Measurements from ENCODE around the gene PLPP1. TPM values are rescaled to one million over a fixed set of nuclear protein-coding genes. Genes with fewer than 3 reads are reported as not detected.
"Not testable (repeated sequence)": the region's sequence is repeated elsewhere in the genome, so short reads cannot be mapped to it uniquely, and the experiment has no call there.

Gene PLPP1
- total RNA-seq, 3 donors from 2014 or later, result 9.3 to 17.1 (median 14.6) TPM

GRCh38 chr5:55503917-55504316, 30.8 kb downstream of the PLPP1 start:
- DNase-seq; H3K9me3 Mint-ChIP-seq; H3K36me3 Mint-ChIP-seq (ENCODE audit: insufficient read depth); H3K27me3 Mint-ChIP-seq (ENCODE audit: low read depth); ATAC-seq; H3K4me3 Mint-ChIP-seq: not testable (repeated sequence)
- peaks cover 18% of the 10 kb centered on the region for H3K4me1 Mint-ChIP-seq (ENCODE audit: low read depth)

- Mint-ChIP-seq H3K4me3 (no peak overlapping the region), H3K4me1 (ENCODE audit: low read depth) (peaks cover 15% of the 10 kb centered on the region), H3K9me3 (no peaks in the 10 kb centered on the region), H3K36me3 (ENCODE audit: insufficient read depth) (no peaks in the 10 kb centered on the region), H3K27me3 (ENCODE audit: low read depth) (no peaks in the 10 kb centered on the region)
- no peak for DNase-seq
- ATAC-seq, result no peak
Measured at GRCh38 chr5:55502759-55503158, 32.0 kb downstream of the PLPP1 start.

GRCh38 chr5:55498457-55498856, 36.3 kb downstream of the PLPP1 start:
- Mint-ChIP-seq H3K4me1 (ENCODE audit: low read depth) (peaks cover 13% of the 10 kb centered on the region), H3K36me3 (ENCODE audit: insufficient read depth) (no peaks in the 10 kb centered on the region), H3K9me3 (no peaks in the 10 kb centered on the region), H3K4me3 (no peak overlapping the region), H3K27me3 (ENCODE audit: low read depth) (no peaks in the 10 kb centered on the region)
- DNase-seq (no peak), ATAC-seq (no peak)

GRCh38 chr5:55497712-55498111, 37.1 kb downstream of the PLPP1 start:
- no peaks in the 10 kb centered on the region for H3K36me3 Mint-ChIP-seq (ENCODE audit: insufficient read depth)
- H3K4me1 Mint-ChIP-seq (ENCODE audit: low read depth), result peaks cover 8% of the 10 kb centered on the region
- H3K9me3 Mint-ChIP-seq, result no peaks in the 10 kb centered on the region
- no peak overlapping the region for H3K4me3 Mint-ChIP-seq
- no peak for DNase-seq
- H3K27me3 Mint-ChIP-seq (ENCODE audit: low read depth), result no peaks in the 10 kb centered on the region
- ATAC-seq, result no peak

- H3K4me1 Mint-ChIP-seq (ENCODE audit: low read depth), result peaks cover 8% of the 10 kb centered on the region
- DNase-seq (no peak), ATAC-seq (no peak)
- peaks cover 8% of the 10 kb centered on the region for H3K36me3 Mint-ChIP-seq (ENCODE audit: insufficient read depth)
- H3K27me3 Mint-ChIP-seq (ENCODE audit: low read depth), result no peaks in the 10 kb centered on the region
- no peaks in the 10 kb centered on the region for H3K9me3 Mint-ChIP-seq
- H3K4me3 Mint-ChIP-seq, result no peak overlapping the region
Measured at GRCh38 chr5:55495216-55495615, 39.5 kb downstream of the PLPP1 start.

GRCh38 chr5:55492449-55492848, 42.3 kb downstream of the PLPP1 start:
- no peak overlapping the region for H3K4me3 Mint-ChIP-seq
- ATAC-seq (no peak), DNase-seq (no peak)
- peaks cover 10% of the 10 kb centered on the region for H3K36me3 Mint-ChIP-seq (ENCODE audit: insufficient read depth)
- peaks cover 4% of the 10 kb centered on the region for H3K4me1 Mint-ChIP-seq (ENCODE audit: low read depth)
- no peaks in the 10 kb centered on the region for H3K9me3 Mint-ChIP-seq
- no peaks in the 10 kb centered on the region for H3K27me3 Mint-ChIP-seq (ENCODE audit: low read depth)

- peaks cover 5% of the 10 kb centered on the region for H3K36me3 Mint-ChIP-seq (ENCODE audit: insufficient read depth)
- ATAC-seq (no peak), DNase-seq (no peak)
- no peaks in the 10 kb centered on the region for H3K9me3 Mint-ChIP-seq
- H3K4me3 Mint-ChIP-seq, result no peak overlapping the region
- no peaks in the 10 kb centered on the region for H3K27me3 Mint-ChIP-seq (ENCODE audit: low read depth)
- H3K4me1 Mint-ChIP-seq (ENCODE audit: low read depth), result peaks cover 12% of the 10 kb centered on the region
Measured at GRCh38 chr5:55485073-55485472, 49.7 kb downstream of the PLPP1 start.

GRCh38 chr5:55484531-55484930, 50.2 kb downstream of the PLPP1 start:
- ATAC-seq (no peak), DNase-seq (no peak)
- Mint-ChIP-seq H3K9me3 (no peaks in the 10 kb centered on the region), H3K4me1 (ENCODE audit: low read depth) (peaks cover 17% of the 10 kb centered on the region), H3K27me3 (ENCODE audit: low read depth) (no peaks in the 10 kb centered on the region), H3K36me3 (ENCODE audit: insufficient read depth) (peaks cover 4% of the 10 kb centered on the region), H3K4me3 (no peak overlapping the region)

- Mint-ChIP-seq H3K4me3 (no peak overlapping the region), H3K36me3 (ENCODE audit: insufficient read depth) (peaks cover 2% of the 10 kb centered on the region), H3K27me3 (ENCODE audit: low read depth) (no peaks in the 10 kb centered on the region), H3K4me1 (ENCODE audit: low read depth) (peaks cover 17% of the 10 kb centered on the region), H3K9me3 (no peaks in the 10 kb centered on the region)
- no peak for DNase-seq
- ATAC-seq, result no peak
Measured at GRCh38 chr5:55483885-55484284, 50.9 kb downstream of the PLPP1 start.

GRCh38 chr5:55481293-55481855, 53.4 kb downstream of the PLPP1 start:
- ATAC-seq, result no peak
- Mint-ChIP-seq H3K9me3 (no peaks in the 10 kb centered on the region), H3K4me3 (no peak overlapping the region), H3K27me3 (ENCODE audit: low read depth) (no peaks in the 10 kb centered on the region), H3K4me1 (ENCODE audit: low read depth) (peaks cover 17% of the 10 kb centered on the region), H3K36me3 (ENCODE audit: insufficient read depth) (peaks cover 2% of the 10 kb centered on the region)
- DNase-seq, result no peak

- Mint-ChIP-seq H3K4me1 (ENCODE audit: low read depth) (peaks cover 17% of the 10 kb centered on the region), H3K36me3 (ENCODE audit: insufficient read depth) (peaks cover 2% of the 10 kb centered on the region), H3K27me3 (ENCODE audit: low read depth) (no peaks in the 10 kb centered on the region), H3K9me3 (no peaks in the 10 kb centered on the region), H3K4me3 (no peak overlapping the region)
- ATAC-seq, result no peak
- no peak for DNase-seq
Measured at GRCh38 chr5:55480781-55481180, 54.0 kb downstream of the PLPP1 start.

GRCh38 chr5:55472642-55473041, 62.1 kb downstream of the PLPP1 start:
- H3K27me3 Mint-ChIP-seq (ENCODE audit: low read depth), result no peaks in the 10 kb centered on the region
- H3K4me3 Mint-ChIP-seq, result no peak overlapping the region
- DNase-seq, result no peak
- no peak for ATAC-seq
- H3K9me3 Mint-ChIP-seq, result no peaks in the 10 kb centered on the region
- H3K4me1 Mint-ChIP-seq (ENCODE audit: low read depth), result peaks cover 4% of the 10 kb centered on the region
- H3K36me3 Mint-ChIP-seq (ENCODE audit: insufficient read depth), result peaks cover 2% of the 10 kb centered on the region

- no peaks in the 10 kb centered on the region for H3K9me3 Mint-ChIP-seq
- H3K36me3 Mint-ChIP-seq (ENCODE audit: insufficient read depth), result peaks cover 2% of the 10 kb centered on the region
- H3K4me3 Mint-ChIP-seq, result no peak overlapping the region
- H3K4me1 Mint-ChIP-seq (ENCODE audit: low read depth), result peaks cover 4% of the 10 kb centered on the region
- ATAC-seq (no peak), DNase-seq (no peak)
- H3K27me3 Mint-ChIP-seq (ENCODE audit: low read depth), result no peaks in the 10 kb centered on the region
Measured at GRCh38 chr5:55471468-55471867, 63.3 kb downstream of the PLPP1 start.

- no peak overlapping the region for H3K4me3 Mint-ChIP-seq
- DNase-seq (no peak), ATAC-seq (no peak)
- H3K27me3 Mint-ChIP-seq (ENCODE audit: low read depth), result no peaks in the 10 kb centered on the region
- peaks cover 4% of the 10 kb centered on the region for H3K4me1 Mint-ChIP-seq (ENCODE audit: low read depth)
- no peaks in the 10 kb centered on the region for H3K9me3 Mint-ChIP-seq
- H3K36me3 Mint-ChIP-seq (ENCODE audit: insufficient read depth), result peaks cover 4% of the 10 kb centered on the region
Measured at GRCh38 chr5:55470282-55470681, 64.5 kb downstream of the PLPP1 start.

GRCh38 chr5:55469839-55470238, 64.9 kb downstream of the PLPP1 start:
- Mint-ChIP-seq H3K27me3 (ENCODE audit: low read depth) (no peaks in the 10 kb centered on the region), H3K4me3 (no peak overlapping the region), H3K9me3 (no peaks in the 10 kb centered on the region), H3K36me3 (ENCODE audit: insufficient read depth) (peaks cover 5% of the 10 kb centered on the region), H3K4me1 (ENCODE audit: low read depth) (peaks cover 4% of the 10 kb centered on the region)
- no peak for ATAC-seq
- DNase-seq, result no peak
